GM19193 (cell line): Measurements from ENCODE around the gene SLC10A1.
A peak's percentile ranks its signal among the peaks of the same experiment; 100 is the strongest.

ENCODE experiments used
- POLR2A ChIP-seq: IDR thresholded peaks from 4 replicates; pipeline ENCODE4 v1.6.1; 2011; ENCODE audit not compliant: insufficient read depth, insufficient read length; ENCODE audit errors: extremely low read depth

The SLC10A1 gene

GRCh38 chr14:69786603-69787002 is 10.4 kb downstream of the SLC10A1 start:
- TF ChIP-seq POLR2A = no peak

GRCh38 chr14:69784942-69785341 is 12.1 kb downstream of the SLC10A1 start:
- no peak for TF ChIP-seq POLR2A

GRCh38 chr14:69780952-69781351 is 16.1 kb downstream of the SLC10A1 start:
- no peak for TF ChIP-seq POLR2A

GRCh38 chr14:69780092-69780491 is 16.9 kb downstream of the SLC10A1 start:
- TF ChIP-seq POLR2A = no peak

- peak; percentile 44 for TF ChIP-seq POLR2A
Observed at GRCh38 chr14:69779088-69779487, 18.0 kb downstream of the SLC10A1 start.

GRCh38 chr14:69776875-69777453 is 20.1 kb downstream of the SLC10A1 start:
- TF ChIP-seq POLR2A = no peak

GRCh38 chr14:69775012-69775411 is 22.0 kb downstream of the SLC10A1 start:
- no peak for TF ChIP-seq POLR2A

- TF ChIP-seq POLR2A = no peak
Observed at GRCh38 chr14:69773571-69774276, 23.3 kb downstream of the SLC10A1 start.

- no peak for TF ChIP-seq POLR2A
Observed at GRCh38 chr14:69772082-69773017, 24.7 kb downstream of the SLC10A1 start.

- TF ChIP-seq POLR2A = no peak
Observed at GRCh38 chr14:69771136-69771535, 25.9 kb downstream of the SLC10A1 start.

GRCh38 chr14:69770559-69770958 is 26.5 kb downstream of the SLC10A1 start:
- TF ChIP-seq POLR2A = no peak

GRCh38 chr14:69769623-69770022 is 27.4 kb downstream of the SLC10A1 start:
- TF ChIP-seq POLR2A = no peak

GRCh38 chr14:69768873-69769272 is 28.2 kb downstream of the SLC10A1 start:
- no peak for TF ChIP-seq POLR2A

GRCh38 chr14:69767369-69767999 is 29.6 kb downstream of the SLC10A1 start:
- no peak for TF ChIP-seq POLR2A

GRCh38 chr14:69766984-69767368 is 30.1 kb downstream of the SLC10A1 start, which contains the start of gene SRSF5:
TSS of gene SRSF5 (plus strand) at chr14:69767142. CDS start at chr14:69768157, 1,015 bp downstream.
- TF ChIP-seq POLR2A = peak; percentile 99

- TF ChIP-seq POLR2A = no peak
Observed at GRCh38 chr14:69763761-69764510, 33.1 kb downstream of the SLC10A1 start.
